Measurements from ENCODE around the gene ARMC2. TPM values are rescaled to one million over a fixed set of nuclear protein-coding genes. Genes with fewer than 3 reads are reported as not detected.

ARMC2 gene
- total and polyA plus RNA-seq, 2 of the 4 experiments (the other 2 are of a cell fraction) = 0.72 to 3.9 TPM

DNA sequence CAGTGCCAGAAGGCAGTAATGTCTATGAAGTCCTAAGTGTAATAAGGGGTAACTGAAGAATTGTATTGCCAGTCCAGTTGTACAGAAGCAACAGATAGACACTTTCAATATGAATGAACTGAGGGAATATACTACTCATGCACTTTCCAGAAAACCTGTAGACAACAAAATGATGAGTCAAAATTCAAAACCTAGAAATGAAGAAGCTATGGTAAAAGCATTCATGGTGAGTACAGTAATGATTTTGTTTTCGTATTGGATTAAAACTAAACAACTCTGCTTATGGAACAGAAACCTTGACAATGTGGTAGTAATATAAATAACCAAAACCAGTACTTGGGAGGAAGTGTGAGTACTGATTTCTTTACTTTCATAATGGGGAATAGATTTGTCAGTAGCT is 35.0 kb downstream of the ARMC2 start:
- Histone ChIP-seq H3K4ac (ENCODE audit: low read depth, low read length) (no peak overlapping the region), H3K9me3 (ENCODE audit: control insufficient read depth, insufficient read depth, low read length) (no peaks in the 10 kb centered on the region), H3K27me3 (ENCODE audit: control insufficient read depth, insufficient read depth, low read length) (no peaks in the 10 kb centered on the region), H3K4me3 (ENCODE audit: insufficient read depth, low read depth, low read length) (no peak overlapping the region), H2AFZ (replicated peaks; ENCODE audit: low read length, poor library complexity) (no peak overlapping the region), H4K5ac (ENCODE audit: low read depth, low read length) (no peak overlapping the region), H2BK120ac (ENCODE audit: low read depth, low read length) (no peak overlapping the region), H3K9me1 (ENCODE audit: insufficient read depth, low read length) (peaks cover 9% of the 10 kb centered on the region; the same call in 1 of the 2 replicates), H2AK5ac (ENCODE audit: low read depth, low read length) (no peak overlapping the region), H4K8ac (ENCODE audit: low read depth in 2 of 2, low read length in 2 of 2) (no peak overlapping the region), H3K79me1 (ENCODE audit: low read depth in 1 of 2, low read length in 2 of 2) (no peaks in the 10 kb centered on the region; a peak in 1 of 4 replicates), H3K4me1 (ENCODE audit: control insufficient read depth, insufficient read depth, low read length) (peaks cover under 1% of the 10 kb centered on the region), H3K18ac (ENCODE audit: low read depth, low read length) (no peak overlapping the region), H3K14ac (replicated peaks; ENCODE audit: low read depth, low read length) (no peak overlapping the region), H3K27ac (ENCODE audit: insufficient read depth, low read length) (no peak overlapping the region), H2BK15ac (ENCODE audit: low read depth, low read length) (no peak overlapping the region), H3K23ac (ENCODE audit: low read depth, low read length) (no peak overlapping the region), H3K56ac (ENCODE audit: extremely low read depth, insufficient read depth, low read length) (no peak overlapping the region), H3K4me2 (ENCODE audit: low read depth, low read length) (no peak overlapping the region), H2AK9ac (replicated peaks; ENCODE audit: low read depth, low read length, poor library complexity) (no peak overlapping the region), H4K20me1 (ENCODE audit: insufficient read depth, low read length) (no peaks in the 10 kb centered on the region), H2BK5ac (ENCODE audit: low read depth, low read length, poor library complexity, severe bottlenecking) (no peak overlapping the region), H3K9ac (ENCODE audit: low read depth, low read length) (no peak overlapping the region), H3K36me3 (ENCODE audit: control insufficient read depth, insufficient read depth, low read length) (no peaks in the 10 kb centered on the region), H2BK20ac (ENCODE audit: low read depth, low read length) (no peak overlapping the region), H4K91ac (ENCODE audit: insufficient read depth, low read depth, low read length) (no peak overlapping the region)
- dilution Hi-C loops (cut with HindIII; ENCODE audit: low sequenced_read_pairs, unreplicated experiment) (no loop called here), intact Hi-C loops (cut with micrococcal nuclease) (no loop called here), in situ Hi-C loops (cut with MboI; ENCODE audit: low sequenced_read_pairs) (no loop called here)
- DNase-seq (no peak), ATAC-seq (ENCODE audit: low read depth) (no peak)
- CTCF ChIA-PET = no interaction called here
- WGBS, 2 experiments (ENCODE audit: extremely low coverage in 2 of 2, insufficient read length in 1 of 2) = no CpG with 5 or more reads among the region's 1 CpG
- POLR2A ChIA-PET (ENCODE audit: unreplicated experiment) = no interaction called here
- BruUV-seq (replicated peaks) = no TSS peak
- TF ChIP-seq NFE2L2 (IDR thresholded peaks at IDR 0.05; ENCODE audit: low read depth, low read length) (no peak), BHLHE40 (IDR thresholded peaks at IDR 0.05; ENCODE audit: low read depth, low read length) (no peak), FOS (IDR thresholded peaks at IDR 0.05; ENCODE audit: low read depth, low read length) (no peak), RAD21 (IDR thresholded peaks at IDR 0.05; ENCODE audit: low read length) (no peak), MAZ (IDR thresholded peaks at IDR 0.05; ENCODE audit: borderline replicate concordance, low read depth, low read length) (no peak)
- TF ChIP-seq, protein P1, sequence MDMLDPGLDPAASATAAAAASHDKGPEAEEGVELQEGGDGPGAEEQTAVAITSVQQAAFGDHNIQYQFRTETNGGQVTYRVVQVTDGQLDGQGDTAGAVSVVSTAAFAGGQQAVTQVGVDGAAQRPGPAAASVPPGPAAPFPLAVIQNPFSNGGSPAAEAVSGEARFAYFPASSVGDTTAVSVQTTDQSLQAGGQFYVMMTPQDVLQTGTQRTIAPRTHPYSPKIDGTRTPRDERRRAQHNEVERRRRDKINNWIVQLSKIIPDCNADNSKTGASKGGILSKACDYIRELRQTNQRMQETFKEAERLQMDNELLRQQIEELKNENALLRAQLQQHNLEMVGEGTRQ (IDR thresholded peaks at IDR 0.05; ENCODE audit: low read depth, low read length) = no peak
